Measurements from ENCODE around the gene ADARB1.

Gene ADARB1

GRCh38 chr21:45154511-45155508 lies 80.4 kb downstream of the ADARB1 start:
- DNase-seq, result peak; percentile 27

GRCh38 chr21:45155910-45156309 lies 81.5 kb downstream of the ADARB1 start:
- no peak for DNase-seq

GRCh38 chr21:45156459-45156858 lies 82.1 kb downstream of the ADARB1 start:
- DNase-seq, result no peak

GRCh38 chr21:45157932-45158331 lies 83.6 kb downstream of the ADARB1 start:
- DNase-seq, result no peak

GRCh38 chr21:45158491-45159423 lies 84.4 kb downstream of the ADARB1 start:
- no peak for DNase-seq

GRCh38 chr21:45160198-45160597 lies 85.8 kb downstream of the ADARB1 start:
- no peak for DNase-seq

GRCh38 chr21:45161038-45161945 lies 86.9 kb downstream of the ADARB1 start:
- DNase-seq, result no peak

DNA sequence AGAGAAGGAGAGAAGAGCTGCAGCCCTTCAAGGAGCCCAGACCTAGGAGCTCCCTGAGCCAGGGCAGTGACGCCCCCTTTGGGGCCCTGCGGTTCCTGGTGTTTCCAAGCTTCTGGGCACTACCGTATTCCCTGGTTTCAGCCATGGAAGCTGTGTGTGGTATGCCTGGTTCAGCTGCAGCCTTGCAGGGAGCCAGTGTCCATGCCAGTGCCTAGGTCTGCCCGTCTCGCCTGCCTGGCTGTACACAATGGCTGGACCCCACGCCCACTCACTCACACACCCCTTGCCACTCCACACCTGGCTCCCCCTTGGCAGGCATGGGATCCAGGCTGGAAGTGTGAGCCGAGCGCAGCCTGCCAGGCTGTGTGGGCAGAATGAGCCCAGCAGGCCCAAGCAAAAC lies 87.7 kb downstream of the ADARB1 start:
- DNase-seq, result no peak

- DNase-seq, result no peak
Observed at GRCh38 chr21:45162809-45163208, 88.4 kb downstream of the ADARB1 start.

GRCh38 chr21:45163413-45164123 lies 89.2 kb downstream of the ADARB1 start:
- DNase-seq, result no peak

DNA sequence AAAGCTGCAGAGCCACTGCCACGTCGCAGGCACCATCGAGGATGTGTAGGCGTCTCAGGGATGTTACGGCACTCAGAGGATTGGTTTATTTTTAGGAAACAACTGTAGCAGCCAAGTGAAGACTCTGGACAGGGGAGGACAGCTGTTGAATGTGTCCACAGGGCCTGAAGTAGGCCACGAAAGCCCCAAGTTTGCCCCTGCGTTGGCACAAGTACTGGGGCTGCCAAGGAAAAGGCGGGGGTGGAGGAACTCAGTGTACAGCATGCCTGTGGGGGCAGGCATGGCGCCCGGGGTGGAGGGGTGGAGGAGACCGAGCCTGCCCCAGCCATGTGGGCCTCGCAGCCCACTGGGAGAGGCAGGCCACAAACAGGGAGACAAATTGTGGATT lies 89.7 kb downstream of the ADARB1 start:
- no peak for DNase-seq

- no peak for DNase-seq
Observed at GRCh38 chr21:45164838-45165237, 90.5 kb downstream of the ADARB1 start.

DNA sequence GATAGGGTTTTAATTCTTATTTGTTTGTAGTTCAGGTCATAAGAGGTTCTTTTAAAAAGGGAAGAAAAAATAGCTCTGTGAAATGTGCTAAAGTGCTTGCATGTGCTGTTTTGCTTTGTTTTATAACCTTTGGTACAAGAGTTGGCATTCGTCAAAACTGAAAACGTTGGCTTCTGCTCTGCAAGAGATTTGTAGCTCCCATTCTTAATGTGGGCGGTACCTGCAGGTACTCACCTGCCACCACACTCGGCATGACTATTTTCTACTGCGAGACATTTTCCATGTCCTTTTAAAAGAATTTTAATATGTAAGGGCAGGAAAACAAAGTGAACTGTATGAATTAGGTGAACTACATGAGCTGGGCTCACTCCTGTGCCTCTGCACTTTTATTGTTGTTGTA lies 92.6 kb downstream of the ADARB1 start:
- DNase-seq, result no peak

DNA sequence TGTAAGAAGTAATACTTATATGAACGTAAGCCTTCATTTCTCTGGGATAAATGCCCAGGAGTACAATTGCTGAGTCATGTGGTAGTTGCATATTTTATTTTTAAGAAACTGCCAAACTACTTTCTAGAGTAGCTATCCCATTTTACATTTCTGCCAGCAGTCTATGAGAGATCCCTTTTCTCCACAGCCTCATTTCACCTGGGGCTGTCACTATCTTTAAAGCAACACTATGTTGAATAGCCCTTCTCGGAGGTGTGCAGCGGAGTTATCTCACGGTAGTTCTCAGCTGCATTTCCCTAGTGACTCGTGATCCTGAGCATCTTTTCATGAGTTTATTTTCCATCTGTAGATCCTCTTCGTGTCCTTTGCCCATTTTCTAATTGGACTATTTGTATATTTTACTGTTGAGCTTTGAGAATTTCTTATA lies 93.4 kb downstream of the ADARB1 start:
- DNase-seq, result no peak

DNA sequence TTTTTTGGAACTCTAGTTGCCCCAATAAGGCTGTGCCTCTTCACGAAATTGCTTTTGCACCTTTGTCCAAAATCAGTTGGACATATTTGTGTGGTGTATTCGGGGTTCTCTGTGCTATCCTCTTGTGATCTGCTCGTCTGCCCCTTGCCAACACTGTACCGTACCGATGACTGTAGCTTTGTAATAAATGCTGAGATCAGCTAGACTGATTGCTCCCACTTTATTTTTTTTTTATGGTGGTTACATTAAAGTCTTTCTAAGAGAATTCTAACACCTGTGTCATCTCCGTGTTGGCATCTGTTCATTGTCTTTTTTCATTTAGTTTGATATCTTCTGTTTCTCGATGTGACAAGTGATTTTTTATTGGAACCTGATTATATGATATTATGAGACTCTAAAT lies 94.1 kb downstream of the ADARB1 start:
- DNase-seq, result no peak

DNA sequence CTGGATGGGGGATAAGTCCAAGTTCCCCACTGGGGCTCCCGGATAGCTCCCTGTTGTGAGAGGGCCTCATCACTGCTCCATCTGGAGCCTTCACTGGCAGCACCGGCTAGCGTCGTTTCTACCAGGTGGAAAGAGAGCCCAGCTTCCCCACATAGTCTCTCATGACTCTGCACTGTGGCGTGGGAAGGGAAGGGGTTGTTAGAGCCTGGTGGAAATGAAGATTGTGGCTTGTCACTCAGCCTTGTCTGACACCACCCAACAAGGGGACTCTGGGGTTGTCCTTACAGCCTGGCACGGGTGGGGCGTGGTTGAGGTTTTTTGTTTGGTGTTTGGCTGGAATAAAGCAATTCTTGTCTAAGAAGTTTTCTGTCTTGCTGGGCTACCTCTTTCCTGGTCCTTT lies 94.6 kb downstream of the ADARB1 start:
- DNase-seq, result no peak

DNA sequence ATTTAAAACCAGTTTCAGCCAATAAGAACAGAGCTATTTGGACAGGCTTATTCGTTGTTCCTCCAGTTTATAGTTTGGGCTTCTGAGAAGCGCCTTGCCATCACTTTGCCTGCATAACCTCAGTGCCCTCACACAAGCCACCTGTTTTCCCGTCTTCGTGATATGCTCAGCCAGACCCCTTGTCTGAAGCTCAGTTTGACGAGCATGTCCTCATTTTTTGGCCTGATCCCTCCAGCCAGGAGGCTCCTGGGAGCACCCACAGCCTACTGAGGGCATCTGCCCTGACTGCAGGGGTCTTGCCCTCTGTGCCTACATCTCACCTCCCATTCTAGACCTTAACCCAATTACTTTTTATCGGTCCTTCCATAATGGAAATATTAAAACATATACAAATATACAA lies 95.3 kb downstream of the ADARB1 start:
- no peak for DNase-seq

DNA sequence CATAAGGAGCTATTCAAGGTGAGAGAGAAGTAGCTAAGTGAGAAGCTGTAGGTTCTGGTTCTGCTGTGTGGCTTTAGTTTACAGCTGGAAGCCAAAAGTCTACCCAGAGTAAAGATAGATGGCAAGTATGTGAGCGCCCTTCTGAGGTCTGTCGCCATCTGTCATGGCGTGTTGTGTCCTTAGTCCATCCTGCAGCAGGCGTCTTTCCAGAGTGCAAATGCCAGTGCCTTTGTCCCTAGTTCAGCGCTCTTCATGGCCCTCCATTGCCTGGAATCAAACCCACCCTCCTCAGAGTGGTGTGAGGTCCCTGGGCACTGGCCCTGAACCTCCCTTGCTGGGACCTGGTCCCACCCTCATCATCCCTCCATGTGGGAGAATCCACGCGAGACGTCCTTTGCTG lies 96.6 kb downstream of the ADARB1 start:
- no peak for DNase-seq

GRCh38 chr21:45172420-45172819 lies 98.0 kb downstream of the ADARB1 start:
- DNase-seq, result no peak

DNA sequence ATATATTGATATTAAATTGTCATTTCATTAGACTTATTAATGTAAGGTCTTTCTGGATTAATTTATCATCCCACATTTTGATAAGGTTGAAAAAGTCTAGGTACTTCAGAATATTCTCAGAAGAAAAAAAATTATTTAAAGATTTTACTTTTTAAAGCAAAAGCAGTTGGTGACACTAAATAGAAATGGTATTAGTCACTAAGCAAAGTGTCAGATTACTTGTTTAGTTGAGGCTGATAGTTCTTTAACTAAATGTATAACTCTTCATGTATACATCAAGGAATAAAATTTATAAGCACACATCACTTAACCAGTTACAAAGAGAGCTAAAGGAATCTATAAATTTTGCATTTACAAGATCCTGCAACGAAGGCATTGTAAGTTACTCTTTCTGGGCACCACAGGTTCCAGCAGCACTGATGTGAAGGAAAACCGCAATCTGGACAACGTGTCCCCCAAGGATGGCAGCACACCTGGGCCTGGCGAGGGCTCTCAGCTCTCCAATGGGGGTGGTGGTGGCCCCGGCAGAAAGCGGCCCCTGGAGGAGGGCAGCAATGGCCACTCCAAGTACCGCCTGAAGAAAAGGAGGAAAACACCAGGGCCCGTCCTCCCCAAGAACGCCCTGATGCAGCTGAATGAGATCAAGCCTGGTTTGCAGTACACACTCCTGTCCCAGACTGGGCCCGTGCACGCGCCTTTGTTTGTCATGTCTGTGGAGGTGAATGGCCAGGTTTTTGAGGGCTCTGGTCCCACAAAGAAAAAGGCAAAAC lies 101.1 kb downstream of the ADARB1 start:
- DNase-seq, result no peak

- no peak for DNase-seq
Observed at GRCh38 chr21:45176141-45176540, 101.8 kb downstream of the ADARB1 start.
